ACC112 (cell line): ENCODE measurements around the gene DLD.

Experiments
- H2AFZ ChIP-seq: fragments of 200-600 bp; sonication (generic); one replicate; pipeline ENCODE4 v1.6.0; 2017; ENCODE audit warnings: antibody characterized with exemption, low read length; ENCODE audit not compliant: unreplicated experiment
- H3K27ac ChIP-seq: fragments of 200-600 bp; sonication (generic); 2 replicates; pipeline ENCODE4 v1.5.1; 2014; ENCODE audit warnings: low read depth, mild to moderate bottlenecking, antibody characterized with exemption, low read length, moderate library complexity
- H3K27me3 ChIP-seq: fragments of 200-600 bp; sonication (generic); 2 replicates; pipeline ENCODE4 v1.6.1; 2014; ENCODE audit warnings: mild to moderate bottlenecking, antibody characterized with exemption, low read length, moderate library complexity, mixed read lengths; ENCODE audit not compliant: insufficient read depth
- H3K36me3 ChIP-seq: fragments of 200-600 bp; sonication (generic); 2 replicates; pipeline ENCODE4 v1.6.1; 2016; ENCODE audit warnings: mild to moderate bottlenecking, antibody characterized with exemption, low read length, moderate library complexity, mixed read lengths; ENCODE audit not compliant: insufficient read depth
- H3K4me1 ChIP-seq: fragments of 200-600 bp; sonication (generic); one replicate; pipeline ENCODE4 v1.6.1; 2016; ENCODE audit warnings: low read length, mixed read lengths; ENCODE audit not compliant: insufficient read depth, unreplicated experiment, control insufficient read depth
- H3K4me3 ChIP-seq: fragments of 200-600 bp; sonication (generic); 2 replicates; pipeline ENCODE4 v1.5.1; 2014; ENCODE audit warnings: mild to moderate bottlenecking, low read depth, low read length
- H3K79me2 ChIP-seq: fragments of 200-600 bp; sonication (generic); one replicate; pipeline ENCODE4 v1.6.0; 2016; ENCODE audit warnings: low read length; ENCODE audit not compliant: control insufficient read depth, unreplicated experiment, insufficient read depth

The DLD gene

GRCh38 chr7:107856806-107857540 is 34.0 kb upstream of the DLD start:
- Histone ChIP-seq H3K36me3 (no peaks in the 10 kb centered on the region), H3K27me3 (no peaks in the 10 kb centered on the region), H3K4me3 (no peak overlapping the region), H3K79me2 (no peaks in the 10 kb centered on the region), H3K27ac (no peak overlapping the region), H3K4me1 (peaks cover 27% of the 10 kb centered on the region), H2AFZ (no peak overlapping the region)

DNA sequence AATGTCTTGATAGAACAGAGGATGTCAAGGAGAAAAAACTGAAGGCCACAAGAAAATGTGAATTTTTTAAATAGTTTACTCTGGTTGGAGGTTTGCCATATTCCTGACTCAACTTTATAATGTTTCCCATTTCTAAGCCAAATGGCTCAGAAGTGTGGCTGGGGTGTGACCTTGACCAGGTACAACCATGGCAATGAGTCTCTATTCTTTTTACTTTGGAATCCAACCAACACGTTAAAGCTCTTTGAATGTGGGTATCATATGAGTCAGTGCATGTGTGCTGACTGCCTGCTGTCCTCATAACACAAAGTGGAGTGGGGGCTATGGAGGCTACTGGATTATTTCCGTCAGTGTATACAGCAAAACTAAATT is 33.5 kb upstream of the DLD start:
- H3K36me3 ChIP-seq: no peaks in the 10 kb centered on the region
- no peak overlapping the region for H2AFZ ChIP-seq

GRCh38 chr7:107858280-107858679 is 32.7 kb upstream of the DLD start:
- Histone ChIP-seq H3K4me1 (peaks cover 27% of the 10 kb centered on the region), H3K27me3 (no peaks in the 10 kb centered on the region), H3K79me2 (no peaks in the 10 kb centered on the region), H3K4me3 (no peak overlapping the region), H3K36me3 (no peaks in the 10 kb centered on the region), H3K27ac (no peak overlapping the region), H2AFZ (no peak overlapping the region)

More for the DNA sequence above, 33.5 kb upstream of the DLD start:
- Histone ChIP-seq H3K79me2 (no peaks in the 10 kb centered on the region), H3K27ac (no peak overlapping the region), H3K4me3 (no peak overlapping the region), H3K27me3 (no peaks in the 10 kb centered on the region), H3K4me1 (peaks cover 27% of the 10 kb centered on the region)

DNA sequence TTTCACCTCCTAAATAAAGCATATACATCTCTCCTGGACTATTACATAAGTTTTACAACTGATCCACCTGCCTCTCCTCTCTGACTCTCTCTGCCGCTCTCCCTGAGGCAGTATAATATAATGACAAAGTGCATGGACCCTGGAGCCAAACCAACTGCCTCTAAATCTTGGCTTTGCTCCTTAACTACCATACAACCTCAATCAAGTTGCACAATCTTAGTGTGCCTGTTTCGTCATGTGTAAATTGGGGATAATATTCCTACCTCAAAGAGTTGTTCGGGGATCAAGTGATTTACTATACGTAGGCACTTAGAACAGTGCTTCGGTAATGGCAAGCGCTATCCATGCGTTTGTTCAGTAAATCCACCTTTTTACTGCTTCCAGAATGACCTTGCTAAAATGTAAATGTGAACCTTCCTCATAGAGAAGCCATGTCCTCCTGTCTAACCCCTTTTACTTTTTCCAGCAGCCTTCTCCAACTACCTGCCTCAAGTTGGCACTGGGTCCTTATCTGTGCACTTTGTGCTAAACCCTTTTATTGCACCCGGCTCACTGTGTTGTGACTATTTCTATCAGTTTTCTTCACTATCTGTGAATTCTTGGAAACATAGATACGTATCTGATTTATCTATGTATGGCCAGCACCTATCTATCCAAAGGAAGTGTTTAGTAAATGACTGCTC is 30.6 kb upstream of the DLD start:
- Histone ChIP-seq H2AFZ (no peak overlapping the region), H3K4me1 (peaks cover 17% of the 10 kb centered on the region), H3K36me3 (no peaks in the 10 kb centered on the region), H3K27me3 (no peaks in the 10 kb centered on the region), H3K4me3 (no peak overlapping the region), H3K79me2 (no peaks in the 10 kb centered on the region), H3K27ac (no peak overlapping the region)

DNA sequence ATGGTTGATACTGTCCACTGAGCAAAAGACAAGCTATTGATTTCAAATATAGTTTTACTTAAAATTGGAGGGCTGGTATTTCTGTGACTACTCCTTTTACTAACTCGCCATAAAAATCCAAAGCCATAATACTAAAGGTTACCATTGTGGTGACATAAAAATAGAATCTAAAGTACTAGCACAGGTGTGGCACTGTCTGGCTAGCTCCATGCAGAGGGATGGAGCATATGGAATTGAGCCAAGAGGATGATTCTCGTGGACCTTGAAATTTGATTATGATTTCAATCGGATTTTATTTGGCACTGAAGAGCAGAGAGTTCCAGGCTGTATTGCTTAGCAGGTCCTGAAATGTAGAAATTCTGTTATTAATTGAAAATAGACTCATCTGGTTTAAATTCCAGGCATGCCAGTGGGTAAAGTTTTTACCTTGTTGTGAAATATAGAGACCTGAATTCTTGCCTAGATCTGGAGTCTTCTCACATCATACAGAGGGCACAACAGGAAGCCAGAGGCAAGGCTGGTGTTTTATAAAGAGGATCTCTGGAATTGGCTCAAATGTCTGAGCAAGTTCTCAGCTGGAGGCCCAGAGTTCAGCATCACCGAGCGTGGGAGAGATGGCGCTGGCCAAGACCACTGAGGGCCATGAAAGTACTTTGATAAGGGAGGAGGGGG is 29.9 kb upstream of the DLD start:
- Histone ChIP-seq H3K79me2 (no peaks in the 10 kb centered on the region), H2AFZ (no peak overlapping the region), H3K4me1 (peaks cover 18% of the 10 kb centered on the region), H3K4me3 (no peak overlapping the region), H3K27me3 (no peaks in the 10 kb centered on the region), H3K27ac (no peak overlapping the region), H3K36me3 (no peaks in the 10 kb centered on the region)

DNA sequence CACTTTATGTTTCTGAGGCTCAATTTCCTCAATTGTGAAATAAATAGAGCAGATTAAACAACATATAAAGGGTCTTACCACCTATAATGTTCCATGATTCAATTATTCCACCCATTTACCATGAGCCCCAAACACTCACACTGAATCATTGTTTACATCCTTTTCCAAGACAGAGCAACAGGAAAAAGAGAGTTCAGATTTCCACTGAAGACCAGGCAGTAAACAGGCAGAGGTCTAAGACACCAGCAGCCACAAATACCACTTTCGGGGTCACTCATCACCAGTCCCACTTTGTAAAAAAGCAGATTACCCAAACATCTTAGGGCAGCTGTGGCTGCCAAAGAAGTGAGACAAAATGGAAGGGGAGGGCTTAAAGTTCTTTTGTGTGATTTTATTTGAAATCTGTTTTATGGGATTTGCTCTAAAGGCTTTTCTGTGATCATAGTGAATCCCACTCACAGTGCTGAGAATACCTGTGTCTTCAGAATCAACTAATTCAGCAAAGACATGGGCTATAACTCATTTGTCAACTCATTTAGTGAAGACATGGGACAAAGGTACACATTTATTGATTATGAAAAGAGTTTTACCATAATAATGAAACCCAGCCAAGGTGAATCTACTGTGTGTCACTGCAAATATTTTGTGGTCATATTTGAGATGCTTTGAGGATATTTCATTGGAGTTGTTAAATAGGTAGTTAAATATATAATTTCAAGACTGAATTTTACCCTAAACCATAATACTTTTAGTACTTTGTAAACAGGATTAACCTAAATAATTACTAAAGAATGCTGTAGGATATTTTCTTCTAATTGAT is 24.8 kb upstream of the DLD start:
- no peaks in the 10 kb centered on the region for H3K27me3 ChIP-seq
- H3K36me3 ChIP-seq: no peaks in the 10 kb centered on the region
- H3K4me3 ChIP-seq: no peak overlapping the region
- peak overlapping the region; percentile 51 for H2AFZ ChIP-seq
- H3K27ac ChIP-seq: no peak overlapping the region
- H3K79me2 ChIP-seq: no peaks in the 10 kb centered on the region
- H3K4me1 ChIP-seq: peaks cover 7% of the 10 kb centered on the region

DNA sequence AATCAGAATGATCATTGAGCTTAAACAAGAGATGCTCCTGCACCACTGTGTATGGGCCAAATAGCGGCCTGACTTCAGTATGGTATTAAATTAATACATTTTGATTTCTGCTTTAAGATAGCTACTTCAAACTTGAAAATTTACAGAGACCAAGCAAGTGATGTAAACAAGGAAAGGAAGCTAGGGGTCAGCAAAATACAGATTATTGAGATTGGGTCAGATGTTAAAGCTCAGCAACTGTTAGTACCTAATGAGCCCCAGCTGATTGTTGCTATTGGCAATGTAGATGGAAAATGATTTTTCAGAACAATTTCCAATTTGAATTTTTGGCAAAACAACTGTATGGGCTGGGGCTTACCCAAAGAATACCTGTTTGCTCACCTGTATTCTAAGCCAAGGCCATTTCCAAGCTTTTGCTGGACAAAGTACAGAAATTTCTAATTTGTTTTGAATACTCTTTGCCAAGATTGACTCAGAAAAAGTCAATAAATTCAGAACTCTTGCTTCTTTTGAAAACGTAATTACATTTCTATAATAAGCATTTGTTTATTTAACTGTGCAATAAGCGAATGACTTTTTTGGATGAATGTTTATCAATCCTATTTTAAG is 23.0 kb upstream of the DLD start:
- H3K4me3 ChIP-seq: no peak overlapping the region
- H3K27ac ChIP-seq: no peak overlapping the region
- peaks cover 7% of the 10 kb centered on the region for H3K4me1 ChIP-seq
- H3K27me3 ChIP-seq: no peaks in the 10 kb centered on the region
- no peaks in the 10 kb centered on the region for H3K36me3 ChIP-seq
- H2AFZ ChIP-seq: no peak overlapping the region
- H3K79me2 ChIP-seq: no peaks in the 10 kb centered on the region

DNA sequence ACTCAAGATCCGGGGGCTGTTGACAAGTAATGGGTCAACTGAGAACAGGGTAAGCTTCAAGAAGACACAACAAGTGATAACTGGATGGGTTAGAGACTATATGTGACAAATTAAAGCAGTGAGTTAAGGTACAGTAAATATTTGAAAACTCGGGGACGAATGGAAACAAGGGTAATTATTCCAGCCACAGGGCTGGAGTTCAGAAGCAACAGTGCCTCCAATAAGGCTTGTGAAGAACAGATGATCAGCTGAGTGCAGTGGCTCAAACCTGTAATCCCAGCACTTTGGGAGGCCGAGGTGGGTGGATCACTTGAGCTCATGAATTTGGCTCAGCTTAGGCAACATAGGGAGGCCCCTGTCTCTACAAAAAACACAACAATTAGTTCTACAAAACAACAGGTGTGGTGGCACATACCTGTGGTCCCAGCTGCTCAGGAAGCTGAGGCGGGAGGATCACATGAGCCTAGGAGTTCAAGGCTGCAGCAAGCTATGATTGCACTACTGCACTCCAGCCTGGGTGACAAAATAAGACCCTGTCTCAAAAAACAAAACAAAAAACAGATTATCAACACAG is 20.5 kb upstream of the DLD start:
- Histone ChIP-seq H3K4me3 (no peak overlapping the region), H3K4me1 (peaks cover 7% of the 10 kb centered on the region), H3K36me3 (no peaks in the 10 kb centered on the region), H2AFZ (no peak overlapping the region), H3K27me3 (no peaks in the 10 kb centered on the region), H3K79me2 (no peaks in the 10 kb centered on the region), H3K27ac (no peak overlapping the region)

DNA sequence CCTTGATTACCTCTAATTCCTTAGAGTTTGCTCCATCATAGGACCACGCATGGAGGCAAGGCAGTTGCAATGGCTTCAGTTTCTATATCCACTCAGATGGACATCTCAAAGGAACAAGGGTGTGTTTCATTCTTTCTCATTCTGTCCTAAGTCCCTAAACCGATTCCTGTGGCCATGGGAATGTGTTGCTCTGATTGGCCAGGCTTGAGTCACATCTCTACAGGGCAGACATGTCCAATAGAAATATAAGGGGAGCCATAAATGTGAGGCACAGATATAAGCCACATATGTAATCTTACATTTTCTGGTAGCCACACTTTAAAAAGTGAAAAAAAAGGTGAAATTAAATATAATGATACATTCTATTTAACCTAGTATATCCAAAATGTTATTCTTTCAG is 16.9 kb upstream of the DLD start:
- no peak overlapping the region for H3K4me3 ChIP-seq
- no peak overlapping the region for H2AFZ ChIP-seq
- H3K27me3 ChIP-seq: no peaks in the 10 kb centered on the region
- H3K36me3 ChIP-seq: no peaks in the 10 kb centered on the region
- no peaks in the 10 kb centered on the region for H3K79me2 ChIP-seq
- H3K27ac ChIP-seq: no peak overlapping the region
- no peaks in the 10 kb centered on the region for H3K4me1 ChIP-seq
